ENCODE data around the gene YTHDF1.

The YTHDF1 gene

DNA sequence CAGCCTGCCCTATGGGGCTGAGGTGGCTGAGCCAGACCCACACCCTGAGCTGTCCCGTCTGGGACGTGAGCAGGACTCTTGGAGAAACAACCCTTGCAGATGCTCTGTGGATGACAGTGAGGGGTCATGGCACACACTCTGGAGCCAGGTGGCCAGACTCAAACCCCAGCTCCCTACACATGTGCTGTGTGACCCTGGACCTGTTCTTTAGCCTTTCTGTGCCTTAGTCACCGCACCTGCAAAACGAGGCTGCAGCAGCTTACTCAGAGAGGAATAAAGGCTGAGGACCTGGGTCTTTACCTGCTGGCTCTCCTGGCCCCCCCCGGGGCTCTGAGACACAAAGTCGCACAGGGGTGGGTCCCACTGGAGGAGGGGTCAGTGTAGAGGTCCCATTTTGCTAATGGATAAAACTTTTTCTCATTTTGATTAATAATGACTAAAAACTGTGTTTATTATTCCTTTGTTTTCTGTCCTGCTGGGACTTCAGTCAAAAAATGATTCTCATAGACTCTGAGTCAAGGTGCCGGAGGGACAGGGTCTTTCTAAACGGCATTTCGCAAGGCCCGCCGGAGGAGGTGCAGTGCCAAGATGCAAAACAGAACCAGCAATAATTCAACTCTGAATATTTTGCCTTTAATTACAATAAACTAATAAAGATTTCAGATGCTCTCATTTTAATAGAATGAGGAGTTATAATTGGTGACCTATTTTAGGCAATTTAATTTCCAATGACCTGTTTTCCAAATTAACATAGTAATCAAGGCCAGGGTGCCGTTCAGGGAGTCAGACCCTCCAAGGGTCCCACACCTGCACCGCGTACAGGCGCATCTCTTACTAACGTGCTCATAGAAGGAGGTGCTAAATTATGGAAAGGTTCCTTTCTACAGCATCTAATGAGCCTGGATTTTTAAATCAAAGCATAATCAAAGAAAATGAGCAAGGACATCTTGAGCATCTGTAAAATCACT lies 62.4 kb downstream of the YTHDF1 start:
- Histone ChIP-seq H3F3A (ENCODE audit: insufficient read depth, low read length) (no peaks in the 10 kb centered on the region), H3K9me3 (ENCODE audit: low read length) (no peaks in the 10 kb centered on the region), H3K27ac (ENCODE audit: low read depth, low read length, poor library complexity, severe bottlenecking) (no peak overlapping the region), H3K79me2 (ENCODE audit: insufficient read depth, low read length) (no peaks in the 10 kb centered on the region), H4K20me1 (ENCODE audit: insufficient read depth, low read length) (no peaks in the 10 kb centered on the region), H3K27me3 (ENCODE audit: insufficient read depth, low read length) (0 out of 2 replicates have a peak, but pooled peaks cover 3% of the 10 kb centered on the region), H3K4me3 (ENCODE audit: low read depth, low read length, poor library complexity, severe bottlenecking) (no peak overlapping the region), H3K9me2 (ENCODE audit: low read depth, low read length) (no peaks in the 10 kb centered on the region), H2AFZ (ENCODE audit: low read length) (no peak overlapping the region), H3K36me3 (ENCODE audit: insufficient read depth, low read length) (no peaks in the 10 kb centered on the region; the same call in 1 of the 2 replicates), H3K4me2 (ENCODE audit: low read length) (no peak overlapping the region), H3K9ac (ENCODE audit: low read length) (no peak overlapping the region), H3K4me1 (ENCODE audit: insufficient read depth, low read length, severe bottlenecking) (no peaks in the 10 kb centered on the region)
- TF ChIP-seq, protein P1, sequence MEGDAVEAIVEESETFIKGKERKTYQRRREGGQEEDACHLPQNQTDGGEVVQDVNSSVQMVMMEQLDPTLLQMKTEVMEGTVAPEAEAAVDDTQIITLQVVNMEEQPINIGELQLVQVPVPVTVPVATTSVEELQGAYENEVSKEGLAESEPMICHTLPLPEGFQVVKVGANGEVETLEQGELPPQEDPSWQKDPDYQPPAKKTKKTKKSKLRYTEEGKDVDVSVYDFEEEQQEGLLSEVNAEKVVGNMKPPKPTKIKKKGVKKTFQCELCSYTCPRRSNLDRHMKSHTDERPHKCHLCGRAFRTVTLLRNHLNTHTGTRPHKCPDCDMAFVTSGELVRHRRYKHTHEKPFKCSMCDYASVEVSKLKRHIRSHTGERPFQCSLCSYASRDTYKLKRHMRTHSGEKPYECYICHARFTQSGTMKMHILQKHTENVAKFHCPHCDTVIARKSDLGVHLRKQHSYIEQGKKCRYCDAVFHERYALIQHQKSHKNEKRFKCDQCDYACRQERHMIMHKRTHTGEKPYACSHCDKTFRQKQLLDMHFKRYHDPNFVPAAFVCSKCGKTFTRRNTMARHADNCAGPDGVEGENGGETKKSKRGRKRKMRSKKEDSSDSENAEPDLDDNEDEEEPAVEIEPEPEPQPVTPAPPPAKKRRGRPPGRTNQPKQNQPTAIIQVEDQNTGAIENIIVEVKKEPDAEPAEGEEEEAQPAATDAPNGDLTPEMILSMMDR (IDR thresholded peaks at IDR 0.05; ENCODE audit: low read length): no peak
- no peak for TF ChIP-seq EZH2 (IDR thresholded peaks at IDR 0.05; ENCODE audit: borderline replicate concordance, low read length)

DNA sequence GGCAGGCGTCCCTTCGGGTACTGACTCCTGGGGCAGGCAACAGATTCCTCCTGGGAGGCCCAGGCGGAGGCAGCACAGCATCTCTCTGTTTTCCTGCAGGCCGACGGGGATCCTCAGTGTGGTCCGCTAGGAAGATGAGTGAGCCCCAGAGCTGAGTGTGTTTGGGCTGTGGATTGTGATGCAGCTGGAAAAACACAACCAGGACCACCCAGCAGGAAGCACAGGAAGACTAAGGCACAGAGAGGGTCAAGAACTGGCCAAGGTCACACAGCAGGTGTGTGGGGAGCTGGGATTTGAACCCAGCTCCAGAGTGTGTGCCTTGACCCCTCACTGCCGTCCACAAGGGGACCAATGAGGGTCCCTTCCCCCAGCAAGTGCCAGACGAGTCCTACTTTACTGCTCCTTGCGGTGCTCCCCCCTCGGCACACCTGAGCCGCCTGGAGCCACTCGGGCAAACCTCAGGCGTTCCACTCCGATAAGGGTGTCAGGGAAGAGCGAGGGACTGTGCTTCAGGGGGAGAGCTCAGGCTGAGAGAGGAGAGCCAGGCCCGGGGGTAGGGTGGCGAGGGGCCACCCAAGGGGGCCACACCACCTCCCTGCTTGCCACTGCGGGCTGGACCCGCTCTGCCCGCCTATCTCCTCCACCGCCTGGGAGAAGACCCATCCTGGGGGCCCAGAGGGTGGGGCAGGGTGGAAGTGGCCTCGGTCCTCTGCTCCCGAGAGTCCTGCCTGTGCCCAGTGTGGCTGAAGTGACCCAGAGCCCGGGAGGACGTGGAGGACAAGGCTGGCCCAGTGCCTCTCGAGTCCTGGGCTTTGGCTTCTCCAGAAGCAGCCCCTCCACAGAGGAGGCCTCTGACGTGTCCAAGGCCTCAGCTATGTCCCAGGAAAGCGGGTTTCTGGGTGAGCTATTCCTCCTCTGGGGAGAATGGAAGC lies 63.3 kb downstream of the YTHDF1 start:
- Histone ChIP-seq H3K4me1 (ENCODE audit: insufficient read depth, low read length, severe bottlenecking) (no peaks in the 10 kb centered on the region), H3K9me2 (ENCODE audit: low read depth, low read length) (no peaks in the 10 kb centered on the region), H2AFZ (ENCODE audit: low read length) (no peak overlapping the region), H4K20me1 (ENCODE audit: insufficient read depth, low read length) (no peaks in the 10 kb centered on the region), H3K4me3 (ENCODE audit: low read depth, low read length, poor library complexity, severe bottlenecking) (no peak overlapping the region), H3K4me2 (ENCODE audit: low read length) (no peak overlapping the region), H3F3A (ENCODE audit: insufficient read depth, low read length) (no peaks in the 10 kb centered on the region), H3K9me3 (ENCODE audit: low read length) (peaks cover 5% of the 10 kb centered on the region; the same call in 1 of the 2 replicates), H3K27me3 (ENCODE audit: insufficient read depth, low read length) (0 out of 2 replicates have a peak, but pooled peaks cover 7% of the 10 kb centered on the region), H3K79me2 (ENCODE audit: insufficient read depth, low read length) (no peaks in the 10 kb centered on the region), H3K27ac (ENCODE audit: low read depth, low read length, poor library complexity, severe bottlenecking) (no peak overlapping the region), H3K9ac (ENCODE audit: low read length) (no peak overlapping the region), H3K36me3 (ENCODE audit: insufficient read depth, low read length) (no peaks in the 10 kb centered on the region; the same call in 1 of the 2 replicates)
- TF ChIP-seq EZH2 (IDR thresholded peaks at IDR 0.05; ENCODE audit: borderline replicate concordance, low read length): no peak
- TF ChIP-seq, protein P1 (IDR thresholded peaks at IDR 0.05; ENCODE audit: low read length): no peak

DNA sequence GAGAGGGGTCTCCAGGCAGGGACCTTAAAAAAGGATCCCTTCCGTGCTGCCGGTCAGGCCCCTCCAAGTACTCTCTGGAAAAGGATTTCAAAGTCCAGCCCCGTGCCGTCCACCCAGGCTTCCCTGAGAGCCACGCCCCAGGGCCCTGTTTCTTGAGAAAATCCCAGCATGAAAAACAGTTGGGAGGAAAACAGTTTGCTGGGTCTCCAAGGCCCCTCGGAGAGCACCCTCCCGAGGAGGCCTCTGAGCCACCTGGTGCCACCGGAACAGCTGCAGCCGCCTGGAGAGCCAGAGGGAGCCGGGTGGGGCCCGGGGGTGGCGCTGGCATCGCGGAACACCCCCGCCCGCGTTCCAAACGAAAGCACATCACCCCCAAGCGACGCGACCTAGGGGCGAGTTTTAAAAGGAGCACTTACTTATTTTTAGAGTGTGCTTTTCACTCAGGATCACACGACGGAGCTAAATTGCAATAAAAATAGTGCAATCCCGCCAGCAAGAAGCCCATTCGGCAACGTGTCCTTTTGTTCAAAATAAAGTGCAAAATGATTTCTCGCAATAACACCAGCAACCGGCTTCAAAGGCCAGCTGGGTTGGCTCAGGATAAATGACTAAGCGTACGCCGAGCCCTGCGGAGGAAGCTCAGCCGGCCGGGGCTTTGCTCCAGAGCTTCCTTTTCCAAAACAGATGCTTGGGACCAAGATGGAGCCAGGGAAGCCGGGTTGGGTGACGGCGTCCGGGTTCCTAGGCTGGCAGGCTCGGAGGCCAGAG lies 64.2 kb downstream of the YTHDF1 start:
- no peak overlapping the region for H3K9ac ChIP-seq (ENCODE audit: low read length)
- TF ChIP-seq, protein P1 (IDR thresholded peaks at IDR 0.05; ENCODE audit: low read length): no peak
- no peak overlapping the region for H2AFZ ChIP-seq (ENCODE audit: low read length)
- no peaks in the 10 kb centered on the region for H3K9me2 ChIP-seq (ENCODE audit: low read depth, low read length)
- H3K27ac ChIP-seq (ENCODE audit: low read depth, low read length, poor library complexity, severe bottlenecking): no peak overlapping the region
- H4K20me1 ChIP-seq (ENCODE audit: insufficient read depth, low read length): no peaks in the 10 kb centered on the region
- no peaks in the 10 kb centered on the region; the same call in 1 of the 2 replicates for H3K36me3 ChIP-seq (ENCODE audit: insufficient read depth, low read length)
- no peak overlapping the region for H3K4me3 ChIP-seq (ENCODE audit: low read depth, low read length, poor library complexity, severe bottlenecking)
- H3K79me2 ChIP-seq (ENCODE audit: insufficient read depth, low read length): no peaks in the 10 kb centered on the region
- peaks cover 8% of the 10 kb centered on the region; the same call in 1 of the 2 replicates for H3K9me3 ChIP-seq (ENCODE audit: low read length)
- H3K27me3 ChIP-seq (ENCODE audit: insufficient read depth, low read length): 0 out of 2 replicates have a peak, but pooled peaks cover 7% of the 10 kb centered on the region
- H3K4me2 ChIP-seq (ENCODE audit: low read length): no peak overlapping the region
- H3K4me1 ChIP-seq (ENCODE audit: insufficient read depth, low read length, severe bottlenecking): no peaks in the 10 kb centered on the region
- no peaks in the 10 kb centered on the region for H3F3A ChIP-seq (ENCODE audit: insufficient read depth, low read length)
